Muscle layer of duodenum (tissue), 2 donors: ENCODE results near the gene GJD4.

Source experiments
- H3K27ac ChIP-seq: one replicate; pipeline ENCODE4 v1.7.0; 2013; ENCODE audit warnings: mild to moderate bottlenecking, low read length
- H3K27me3 ChIP-seq: one replicate; pipeline ENCODE4 v1.7.0; 2013; ENCODE audit warnings: low read depth, mild to moderate bottlenecking, control low read depth, low read length
- H3K36me3 ChIP-seq, 2 donors: one replicate each; pipeline ENCODE4 v1.7.0; 2013; ENCODE audit warnings: low read length in 2 of 2, control low read depth in 1 of 2, mild to moderate bottlenecking in 1 of 2; ENCODE audit not compliant: insufficient read depth in 2 of 2, control insufficient read depth in 1 of 2
- H3K4me1 ChIP-seq, 2 donors: one replicate each; pipeline ENCODE4 v1.7.0; 2013; ENCODE audit warnings: low read length in 2 of 2, mild to moderate bottlenecking in 2 of 2, control low read depth in 1 of 2, moderate library complexity in 1 of 2; ENCODE audit not compliant: insufficient read depth in 2 of 2, control insufficient read depth in 1 of 2
- H3K4me3 ChIP-seq, 2 donors: one replicate each; pipeline ENCODE4 v1.7.0; 2013; ENCODE audit warnings: low read length in 2 of 2, low read depth in 1 of 2, mild to moderate bottlenecking in 1 of 2
- H3K9me3 ChIP-seq, 2 donors: one replicate each; pipeline ENCODE4 v1.7.0; 2013; ENCODE audit warnings: low read length in 2 of 2, control low read depth in 1 of 2, mild to moderate bottlenecking in 1 of 2; ENCODE audit not compliant: control insufficient read depth in 1 of 2
- donor health status: healthy.

The GJD4 gene

GRCh38 chr10:35631404-35631803 lies 26.3 kb downstream of the GJD4 start:
- H3K36me3 ChIP-seq = no peaks in the 10 kb centered on the region
- H3K27ac ChIP-seq = no peak overlapping the region
- H3K9me3 ChIP-seq = no peaks in the 10 kb centered on the region
- H3K4me3 ChIP-seq = no peak overlapping the region
- no peaks in the 10 kb centered on the region for H3K4me1 ChIP-seq
- H3K27me3 ChIP-seq = no peaks in the 10 kb centered on the region

- no peak overlapping the region for H3K4me3 ChIP-seq
- H3K36me3 ChIP-seq = no peaks in the 10 kb centered on the region
- no peak overlapping the region for H3K27ac ChIP-seq
- H3K4me1 ChIP-seq = no peaks in the 10 kb centered on the region
- H3K27me3 ChIP-seq = no peaks in the 10 kb centered on the region
- no peaks in the 10 kb centered on the region for H3K9me3 ChIP-seq
These were observed 26.9 kb downstream of the GJD4 start for GRCh38 chr10:35632027-35632426.

DNA sequence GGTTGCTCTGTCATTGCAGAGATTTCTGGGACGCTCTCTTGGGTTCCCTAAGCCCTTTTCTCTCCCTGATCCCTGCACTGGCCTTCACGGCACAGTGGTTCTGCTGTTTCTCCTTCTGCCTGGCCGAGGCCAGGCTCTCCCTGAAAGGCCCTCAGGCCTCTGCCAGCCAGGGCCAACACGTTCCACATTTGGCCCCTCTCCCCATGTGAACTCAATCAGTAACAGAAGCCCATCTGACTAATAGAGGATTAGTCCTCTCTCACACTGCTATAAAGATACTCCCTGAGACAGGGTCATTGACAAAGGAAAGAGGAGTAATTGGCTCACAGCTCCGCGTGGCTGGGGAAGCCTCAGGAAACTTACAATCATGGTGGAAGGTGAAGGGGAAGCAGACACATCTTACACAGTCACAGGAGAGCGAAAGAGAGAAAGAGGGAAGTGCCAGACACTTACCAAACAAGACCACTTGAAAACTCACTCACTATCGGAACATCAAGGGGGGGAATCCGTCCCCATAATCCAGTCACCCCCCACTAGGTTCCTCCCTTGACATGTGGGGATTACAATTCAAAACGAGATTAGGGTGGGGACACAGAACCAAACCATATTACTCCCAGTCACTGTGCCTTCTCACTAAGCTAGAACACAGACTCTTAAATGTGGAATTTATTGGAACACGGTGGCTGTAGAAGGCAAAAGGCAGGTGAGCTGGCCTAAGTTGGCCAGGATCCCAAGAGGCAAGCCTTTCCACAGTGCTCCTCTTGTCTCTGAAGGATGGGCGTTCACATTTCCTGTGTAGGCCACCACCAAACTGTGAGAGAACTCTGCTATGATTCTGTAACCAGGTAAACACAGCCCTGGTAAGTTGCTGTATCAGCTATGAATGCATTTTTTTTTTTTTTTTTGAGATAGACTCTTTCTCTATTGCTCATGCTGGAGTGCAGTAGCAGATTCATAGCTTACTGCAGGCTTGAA lies 28.2 kb downstream of the GJD4 start:
- Histone ChIP-seq H3K36me3 (no peaks in the 10 kb centered on the region), H3K4me3 (no peak overlapping the region), H3K27me3 (no peaks in the 10 kb centered on the region), H3K27ac (no peak overlapping the region), H3K9me3 (no peaks in the 10 kb centered on the region), H3K4me1 (no peaks in the 10 kb centered on the region)

DNA sequence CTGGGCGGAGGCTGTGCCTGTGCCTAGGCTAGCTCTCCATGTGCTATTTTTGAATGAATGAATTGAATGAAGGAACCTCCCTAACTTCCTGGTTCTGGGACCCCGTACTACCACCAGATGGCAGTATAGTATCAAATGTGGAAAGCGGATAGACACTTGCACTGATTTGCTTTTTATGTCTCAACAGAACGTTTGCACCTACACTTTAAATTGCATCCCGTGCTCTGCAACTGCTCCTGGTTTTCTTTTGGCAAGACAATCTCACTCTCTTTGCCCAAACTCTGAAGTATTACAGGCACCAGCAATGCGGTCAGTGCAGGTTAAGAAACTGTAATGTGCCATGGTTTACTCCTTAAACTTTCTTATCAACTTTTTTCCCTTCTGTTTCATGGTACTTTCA lies 30.4 kb downstream of the GJD4 start:
- no peak overlapping the region for H3K27ac ChIP-seq
- H3K36me3 ChIP-seq = no peaks in the 10 kb centered on the region
- no peak overlapping the region for H3K4me3 ChIP-seq
- H3K4me1 ChIP-seq = peaks cover 0 to 4% of the 10 kb centered on the region in 2 donors
- peaks cover 4% of the 10 kb centered on the region for H3K27me3 ChIP-seq
- H3K9me3 ChIP-seq = no peaks in the 10 kb centered on the region

- no peaks in the 10 kb centered on the region for H3K36me3 ChIP-seq
- peaks cover 4% of the 10 kb centered on the region for H3K27me3 ChIP-seq
- peaks cover 0 to 11% of the 10 kb centered on the region in 2 donors for H3K4me1 ChIP-seq
- H3K27ac ChIP-seq = no peak overlapping the region
- H3K9me3 ChIP-seq = no peaks in the 10 kb centered on the region
- H3K4me3 ChIP-seq = peak overlapping the region in 1 of 2 donors; percentile 36
These were observed 31.8 kb downstream of the GJD4 start for GRCh38 chr10:35636956-35637355.

DNA sequence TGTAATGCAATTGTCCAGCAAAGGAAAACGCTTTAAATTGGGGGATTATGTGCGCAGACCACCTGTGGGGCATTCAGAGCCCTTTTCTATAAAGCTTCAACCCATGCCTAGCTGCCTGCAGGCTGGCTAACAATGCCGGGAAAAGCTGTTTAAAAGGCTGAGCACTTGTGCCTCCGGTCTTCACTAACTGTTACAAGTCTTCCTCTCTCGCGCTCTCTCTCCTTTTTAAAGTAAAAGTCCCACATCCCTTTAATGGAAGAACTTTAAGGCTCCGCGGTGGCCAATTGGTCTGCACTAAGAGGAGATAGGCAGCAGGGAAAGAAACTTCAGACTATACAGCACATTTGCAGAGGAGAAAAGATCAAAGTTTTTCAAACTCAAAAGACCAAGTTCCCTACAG lies 32.3 kb downstream of the GJD4 start:
- Histone ChIP-seq H3K9me3 (no peaks in the 10 kb centered on the region), H3K4me1 (peaks cover 0 to 11% of the 10 kb centered on the region in 2 donors), H3K36me3 (no peaks in the 10 kb centered on the region), H3K4me3 (peak overlapping the region in 1 of 2 donors; percentile 36), H3K27ac (no peak overlapping the region), H3K27me3 (peaks cover 4% of the 10 kb centered on the region)

DNA sequence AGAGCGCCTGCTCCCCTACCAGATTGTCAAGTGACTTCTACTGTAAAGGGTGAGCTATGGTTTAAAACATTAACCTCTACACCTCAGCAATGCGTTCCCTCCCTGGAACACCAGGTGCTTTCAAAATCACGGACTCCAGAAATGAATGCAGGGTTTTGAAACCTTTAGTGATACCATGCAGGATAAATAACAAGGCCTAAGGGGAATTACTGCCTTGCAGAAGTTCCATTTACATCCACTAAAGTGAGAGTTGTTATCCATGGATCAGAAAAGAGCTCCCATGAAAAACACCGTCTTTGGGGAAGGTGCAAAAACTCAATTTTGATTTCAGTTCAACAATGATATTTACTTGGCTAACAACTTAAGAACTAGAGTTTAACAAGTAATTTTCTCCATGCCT lies 33.0 kb downstream of the GJD4 start:
- no peak overlapping the region for H3K27ac ChIP-seq

DNA sequence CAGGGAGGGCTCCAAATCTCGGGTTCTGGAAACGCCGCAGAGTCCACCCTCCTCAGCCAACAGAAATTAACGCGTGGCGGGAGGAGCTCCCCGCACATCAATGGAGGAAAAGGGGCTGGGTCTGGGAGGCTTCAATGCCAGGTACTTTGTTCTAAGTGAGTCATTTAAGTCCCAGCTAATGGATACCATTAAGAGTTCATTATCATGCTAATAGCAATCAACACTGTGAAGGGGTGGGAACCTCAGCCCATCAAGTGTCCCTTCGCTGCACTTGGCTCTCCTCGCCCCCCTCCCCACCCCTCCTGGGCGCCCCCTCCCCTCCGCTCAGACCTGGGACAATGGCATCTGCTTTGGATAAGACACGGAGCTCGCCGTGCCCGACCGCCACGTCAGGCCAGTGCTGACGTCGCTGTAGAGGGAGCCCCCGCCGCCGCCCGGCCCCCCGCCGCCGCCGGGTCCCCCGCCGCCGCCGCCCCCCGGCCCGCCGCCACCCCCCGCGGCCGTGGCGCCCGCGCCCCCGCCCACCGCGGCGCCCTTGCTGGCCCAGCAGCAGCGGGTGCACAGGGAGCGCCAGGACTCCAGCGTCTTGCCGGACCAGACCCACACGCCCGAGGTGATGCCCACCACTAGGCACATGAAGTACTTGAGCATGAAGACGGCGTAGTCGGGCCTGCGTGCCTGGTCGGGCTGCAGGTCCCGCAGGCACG lies 34.0 kb downstream of the GJD4 start:
- Histone ChIP-seq H3K4me1 (peaks cover 0 to 19% of the 10 kb centered on the region in 2 donors), H3K9me3 (no peaks in the 10 kb centered on the region), H3K27ac (no peak overlapping the region)

More for the DNA sequence above, 33.0 kb downstream of the GJD4 start:
- H3K4me3 ChIP-seq = peak overlapping the region in 1 of 2 donors; percentile 36
- no peaks in the 10 kb centered on the region for H3K9me3 ChIP-seq
- peaks cover 4% of the 10 kb centered on the region for H3K27me3 ChIP-seq
- no peaks in the 10 kb centered on the region for H3K36me3 ChIP-seq
- H3K4me1 ChIP-seq = peaks cover 0 to 12% of the 10 kb centered on the region in 2 donors

GRCh38 chr10:35639728-35640401 lies 34.7 kb downstream of the GJD4 start:
- Histone ChIP-seq H3K9me3 (no peaks in the 10 kb centered on the region), H3K4me3 (peak overlapping the region in 1 of 2 donors; percentile 68), H3K4me1 (peaks cover 0 to 25% of the 10 kb centered on the region in 2 donors), H3K36me3 (no peaks in the 10 kb centered on the region), H3K27me3 (peaks cover 4% of the 10 kb centered on the region), H3K27ac (no peak overlapping the region)

More for the DNA sequence above, 34.0 kb downstream of the GJD4 start:
- H3K36me3 ChIP-seq = no peaks in the 10 kb centered on the region
- H3K4me3 ChIP-seq = peak overlapping the region in 1 of 2 donors; percentile 68
- H3K27me3 ChIP-seq = peaks cover 4% of the 10 kb centered on the region

DNA sequence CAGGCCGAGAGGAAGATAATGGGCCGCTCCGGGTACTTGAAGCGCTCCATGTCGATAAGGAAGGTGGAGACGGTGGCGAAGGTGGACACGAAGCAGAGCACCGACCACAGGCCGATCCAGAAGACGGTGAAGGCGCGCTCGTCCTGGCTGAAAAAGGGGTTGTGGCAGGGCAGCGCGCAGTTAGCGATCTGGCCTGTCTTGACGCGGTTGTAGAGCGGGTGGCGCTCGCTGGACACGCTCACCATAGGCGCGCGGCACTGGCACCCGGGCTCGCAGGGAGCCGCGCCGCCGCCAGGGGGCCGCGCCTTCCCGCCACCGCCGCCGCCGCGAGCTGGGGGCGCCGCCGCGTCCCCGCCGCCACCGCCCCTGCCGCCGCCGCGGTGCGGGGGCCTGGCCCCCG lies 35.3 kb downstream of the GJD4 start:
- Histone ChIP-seq H3K4me3 (peak overlapping the region; percentile 44 to 68), H3K4me1 (peaks cover 0 to 25% of the 10 kb centered on the region in 2 donors), H3K27me3 (peaks cover 4% of the 10 kb centered on the region), H3K9me3 (no peaks in the 10 kb centered on the region), H3K27ac (no peak overlapping the region), H3K36me3 (no peaks in the 10 kb centered on the region)
